K562 (cell line): ENCODE results near the gene C19orf47. TPM values are rescaled to one million over a fixed set of nuclear protein-coding genes. Genes with fewer than 3 reads are reported as not detected.

Experiments used
- ARID2 ChIP-seq: fragments of 450-650 bp; IDR thresholded peaks from 2 replicates; pipeline ENCODE4 v1.6.1; 2017; ENCODE audit warnings: antibody characterized with exemption, mild to moderate bottlenecking
- BRF1 ChIP-seq: IDR thresholded peaks from 3 replicates; pipeline ENCODE4 v1.6.1; 2011; ENCODE audit warnings: borderline replicate concordance, mild to moderate bottlenecking; ENCODE audit not compliant: insufficient read length; ENCODE audit errors: extremely low read depth
- CC2D1A ChIP-seq: fragments of 450-650 bp; IDR thresholded peaks from 2 replicates; pipeline ENCODE4 v1.6.1; 2017; ENCODE audit warnings: mild to moderate bottlenecking
- EP300 ChIP-seq: IDR thresholded peaks from 2 replicates; pipeline ENCODE4 v1.6.1; 2012; ENCODE audit warnings: low read length, improper control_type of control experiment
- EP400 ChIP-seq: fragments of 450-650 bp; IDR thresholded peaks from 2 replicates; pipeline ENCODE4 v1.6.1; 2017; ENCODE audit warnings: antibody characterized with exemption, mild to moderate bottlenecking, moderate library complexity
- FOXA3 ChIP-seq, 2 experiments: fragments of 450-650 bp in 1 of 2; sonication (generic) in 1 of 2; formaldehyde crosslinking; IDR thresholded peaks in 1 of 2; conservative IDR thresholded peaks in 1 of 2; 2 replicates each; pipeline versions ENCODE4 v1.4.0 to v1.8.0; 2020 to 2022; ENCODE audit warnings: mild to moderate bottlenecking in 2 of 2, missing genetic modification reagents in 1 of 2
- FOXK2 ChIP-seq, 2 experiments: fragments of 450-650 bp; IDR thresholded peaks in 1 of 2; conservative IDR thresholded peaks in 1 of 2; 2 replicates each; pipeline ENCODE4 v1.6.1; 2016; ENCODE audit warnings: low read depth in 2 of 2, mild to moderate bottlenecking in 1 of 2
- MXI1 ChIP-seq: IDR thresholded peaks from 2 replicates; pipeline ENCODE4 v1.6.1; 2011; ENCODE audit warnings: low read depth, mild to moderate bottlenecking, improper control_type of control experiment, low read length
- NBN ChIP-seq: fragments of 450-650 bp; IDR thresholded peaks from 2 replicates; pipeline ENCODE4 v1.6.1; 2016; ENCODE audit warnings: low read depth, mild to moderate bottlenecking
- PHF20 ChIP-seq: fragments of 450-650 bp; IDR thresholded peaks from 2 replicates; pipeline ENCODE4 v1.6.1; 2018; ENCODE audit not compliant: partially characterized antibody
- POLR2AphosphoS5 ChIP-seq: IDR thresholded peaks from 2 replicates; pipeline ENCODE4 v1.6.1; 2011; ENCODE audit warnings: mild to moderate bottlenecking, low read depth, low read length, moderate library complexity; ENCODE audit not compliant: control insufficient read depth, insufficient read depth
- RCOR1 ChIP-seq, 2 experiments: IDR thresholded peaks; 2 replicates each; pipeline ENCODE4 v1.6.1; 2012; ENCODE audit warnings: low read depth in 2 of 2, low read length in 2 of 2, borderline replicate concordance in 1 of 2, improper control_type of control experiment in 1 of 2
- TCF7 ChIP-seq: sonication (generic); IDR thresholded peaks from 2 replicates; pipeline ENCODE4 v1.6.1; 2016; ENCODE audit warnings: antibody characterized with exemption, borderline replicate concordance
- ZBTB7A ChIP-seq: IDR thresholded peaks from 2 replicates; pipeline ENCODE4 v1.6.1; 2011; ENCODE audit warnings: low read depth, mild to moderate bottlenecking, low read length, moderate library complexity, borderline replicate concordance; ENCODE audit not compliant: control insufficient read depth
- ZFX ChIP-seq: sonication (generic); formaldehyde crosslinking; IDR thresholded peaks from 2 replicates; pipeline ENCODE4 v1.8.0; 2022; ENCODE audit warnings: mild to moderate bottlenecking, missing genetic modification reagents, moderate library complexity
- ZNF121 ChIP-seq: sonication (generic); formaldehyde crosslinking; conservative IDR thresholded peaks from 2 replicates; pipeline ENCODE4 v1.8.0; 2022; ENCODE audit warnings: missing genetic modification reagents
- polyA plus RNA-seq, 8 experiments: library from polyadenylated mRNA; depleted of rRNA in 4 of 8; stranded (reverse) in 5 of 8; unstranded in 3 of 8; fragments of >200 nt; fragmentation: Nextera tagmentation in 2 of 8; fragmentation: Illumina TruSeq in 1 of 8; extraction: Ambion mirVana in 2 of 8; extraction: Trizol in 1 of 8; gene quantifications; 2 replicates each; pipeline versions ENCODE4 v1.2.1 to v1.2.3, GENCODE V29; 2011 to 2014; ENCODE audit warnings: inconsistent platforms in 1 of 8, missing spikeins in 1 of 8
- total RNA-seq, 7 experiments: library from RNA; depleted of rRNA in 6 of 7; stranded (reverse); fragments of >200 nt in 6 of 7; fragmentation: Illumina TruSeq in 2 of 7; extraction: Trizol in 2 of 7; gene quantifications; 2 replicates each; pipeline versions ENCODE4 v1.2.1 to v1.2.3, GENCODE V29; 2011 to 2021; ENCODE audit warnings: low replicate concordance in 1 of 7
- TF ChIP-seq, protein P1 (sequence below): fragments of 450-650 bp; IDR thresholded peaks from 2 replicates; pipeline ENCODE4 v1.6.1; 2016; ENCODE audit warnings: antibody characterized with exemption
- TF ChIP-seq, protein P2 (sequence below), 3 experiments: fragments of 200-800 bp in 1 of 3; sonication (Bioruptor generic) in 1 of 3; sonication (generic) in 1 of 3; formaldehyde crosslinking in 1 of 3; IDR thresholded peaks; 2 replicates each; pipeline versions ENCODE4 v1.6.1 to v1.8.0; 2016 to 2022; ENCODE audit warnings: mild to moderate bottlenecking in 2 of 3, missing compliant biosample characterization in 2 of 3, missing genetic modification characterization in 2 of 3, missing genetic modification reagents in 1 of 3
- TF ChIP-seq, protein P3 (sequence below): sonication (generic); formaldehyde crosslinking; IDR thresholded peaks from 2 replicates; pipeline ENCODE4 v1.8.1; 2023; ENCODE audit warnings: mild to moderate bottlenecking, missing genetic modification reagents
- TF ChIP-seq, protein P4 (sequence below), 2 experiments: fragments of 200-800 bp in 1 of 2; sonication (Bioruptor generic) in 1 of 2; sonication (generic) in 1 of 2; formaldehyde crosslinking in 1 of 2; IDR thresholded peaks in 1 of 2; conservative IDR thresholded peaks in 1 of 2; 2 replicates each; pipeline versions ENCODE4 v1.5.0 to v1.6.1; 2016 to 2020; ENCODE audit warnings: missing compliant biosample characterization in 1 of 2, missing genetic modification characterization in 1 of 2, missing genetic modification reagents in 1 of 2

C19orf47 gene
- total and polyA plus RNA-seq, 9 of the 15 experiments (the other 6 are each of a cell fraction or from before 2014, with no cell fraction given), result 0.08 to 26.1 (median 14.7) TPM

DNA sequence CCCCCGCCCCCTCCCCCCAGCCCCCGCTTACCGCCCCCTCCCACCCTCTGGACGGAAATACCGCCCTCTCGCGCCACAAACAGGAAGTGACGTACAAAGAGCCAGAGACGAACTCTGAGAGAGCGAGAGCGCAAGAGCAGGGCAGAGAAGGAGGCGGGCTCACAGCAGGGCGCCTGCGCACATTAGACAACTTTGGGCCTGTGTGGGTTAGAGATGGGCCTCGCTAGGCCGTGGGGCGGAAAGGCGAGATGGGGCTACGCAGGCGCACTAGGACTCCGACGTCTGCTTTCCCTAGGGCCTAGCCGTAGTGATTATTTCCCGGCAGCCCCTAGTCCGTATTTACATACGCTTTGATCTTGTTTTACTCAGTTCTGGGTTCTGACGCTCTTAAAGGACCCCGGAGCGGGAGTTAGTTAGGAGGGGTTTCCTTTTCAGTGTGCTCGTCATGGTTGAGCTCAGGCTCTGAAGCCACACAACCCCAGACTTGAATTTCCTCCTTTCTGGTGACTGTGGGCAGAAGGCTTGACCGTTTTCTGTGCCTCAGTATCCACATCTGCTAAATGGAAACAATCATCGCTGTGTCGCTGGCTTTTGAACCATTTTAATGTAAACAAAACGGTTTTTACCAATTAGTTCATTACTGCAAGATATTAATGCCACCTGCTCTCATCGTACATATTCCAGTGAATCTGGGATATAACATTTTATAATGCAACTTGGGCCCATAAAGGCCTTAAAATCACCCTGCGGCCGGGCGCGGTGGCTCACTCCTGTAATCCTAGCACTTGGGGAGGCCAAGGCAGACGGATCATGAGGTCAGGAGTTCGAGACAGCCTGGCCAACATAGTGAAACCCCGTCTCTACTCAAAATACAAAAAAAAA, 62.6 kb downstream of the C19orf47 start (continued):
- TF ChIP-seq ZNF121 (CRISPR knock-in tag) (no peak), FOXK2 (conservative IDR thresholded peaks at IDR 0.05 in 1 of 2, IDR thresholded peaks at IDR 0.05 in 1 of 2; ENCODE audit: low read depth in 2 of 2) (peak; percentile 90 to 98), EP300 (peak; percentile 42; the same call in 1 of the 2 replicates), TCF7 (peak; percentile 92), POLR2AphosphoS5 (peak; percentile 34; the same call in 1 of the 2 replicates), CC2D1A (0 out of 2 replicates have a peak, but pooled peaks have one; percentile 11), EP400 (no peak; the same call in 1 of the 2 replicates), ZBTB7A (no peak), PHF20 (peak; percentile 54), ZFX (CRISPR knock-in tag) (peak; percentile 97), BRF1 (no peak), NBN (peak; percentile 45; the same call in 1 of the 2 replicates), RCOR1 (IDR thresholded peaks at IDR 0.05; ENCODE audit: borderline replicate concordance in 1 of 2, low read depth in 2 of 2, low read length in 2 of 2) (peak in 1 of 2 experiments; percentile 91; a peak in 2 of 4 replicates), MXI1 (0 out of 2 replicates have a peak, but pooled peaks have one; percentile 48), FOXA3 (CRISPR knock-in tag; conservative IDR thresholded peaks at IDR 0.05 in 1 of 2, IDR thresholded peaks at IDR 0.05 in 1 of 2) (peak; percentile 54 to 94), ARID2 (no peak)
- TF ChIP-seq, protein P1, sequence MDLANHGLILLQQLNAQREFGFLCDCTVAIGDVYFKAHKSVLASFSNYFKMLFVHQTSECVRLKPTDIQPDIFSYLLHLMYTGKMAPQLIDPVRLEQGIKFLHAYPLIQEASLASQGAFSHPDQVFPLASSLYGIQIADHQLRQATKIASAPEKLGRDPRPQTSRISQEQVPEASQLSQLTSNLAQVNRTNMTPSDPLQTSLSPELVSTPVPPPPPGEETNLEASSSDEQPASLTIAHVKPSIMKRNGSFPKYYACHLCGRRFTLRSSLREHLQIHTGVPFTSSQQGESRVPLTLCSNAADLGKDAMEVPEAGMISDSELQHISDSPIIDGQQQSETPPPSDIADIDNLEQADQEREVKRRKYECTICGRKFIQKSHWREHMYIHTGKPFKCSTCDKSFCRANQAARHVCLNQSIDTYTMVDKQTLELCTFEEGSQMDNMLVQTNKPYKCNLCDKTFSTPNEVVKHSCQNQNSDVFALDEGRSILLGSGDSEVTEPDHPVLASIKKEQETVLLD, result peak; percentile 92
- TF ChIP-seq, protein P2, sequence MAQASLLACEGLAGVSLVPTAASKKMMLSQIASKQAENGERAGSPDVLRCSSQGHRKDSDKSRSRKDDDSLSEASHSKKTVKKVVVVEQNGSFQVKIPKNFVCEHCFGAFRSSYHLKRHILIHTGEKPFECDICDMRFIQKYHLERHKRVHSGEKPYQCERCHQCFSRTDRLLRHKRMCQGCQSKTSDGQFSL (CRISPR knock-in tag; IDR thresholded peaks at IDR 0.05), result no peak
- TF ChIP-seq, protein P2 (tag; IDR thresholded peaks at IDR 0.05), result 0 out of 4 replicates have a peak, but pooled peaks of 1 of the 2 experiments have one; percentile 75
- TF ChIP-seq, protein P3, sequence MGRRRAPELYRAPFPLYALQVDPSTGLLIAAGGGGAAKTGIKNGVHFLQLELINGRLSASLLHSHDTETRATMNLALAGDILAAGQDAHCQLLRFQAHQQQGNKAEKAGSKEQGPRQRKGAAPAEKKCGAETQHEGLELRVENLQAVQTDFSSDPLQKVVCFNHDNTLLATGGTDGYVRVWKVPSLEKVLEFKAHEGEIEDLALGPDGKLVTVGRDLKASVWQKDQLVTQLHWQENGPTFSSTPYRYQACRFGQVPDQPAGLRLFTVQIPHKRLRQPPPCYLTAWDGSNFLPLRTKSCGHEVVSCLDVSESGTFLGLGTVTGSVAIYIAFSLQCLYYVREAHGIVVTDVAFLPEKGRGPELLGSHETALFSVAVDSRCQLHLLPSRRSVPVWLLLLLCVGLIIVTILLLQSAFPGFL (CRISPR knock-in tag), result 0 out of 2 replicates have a peak, but pooled peaks have one; percentile 76
- TF ChIP-seq, protein P4, sequence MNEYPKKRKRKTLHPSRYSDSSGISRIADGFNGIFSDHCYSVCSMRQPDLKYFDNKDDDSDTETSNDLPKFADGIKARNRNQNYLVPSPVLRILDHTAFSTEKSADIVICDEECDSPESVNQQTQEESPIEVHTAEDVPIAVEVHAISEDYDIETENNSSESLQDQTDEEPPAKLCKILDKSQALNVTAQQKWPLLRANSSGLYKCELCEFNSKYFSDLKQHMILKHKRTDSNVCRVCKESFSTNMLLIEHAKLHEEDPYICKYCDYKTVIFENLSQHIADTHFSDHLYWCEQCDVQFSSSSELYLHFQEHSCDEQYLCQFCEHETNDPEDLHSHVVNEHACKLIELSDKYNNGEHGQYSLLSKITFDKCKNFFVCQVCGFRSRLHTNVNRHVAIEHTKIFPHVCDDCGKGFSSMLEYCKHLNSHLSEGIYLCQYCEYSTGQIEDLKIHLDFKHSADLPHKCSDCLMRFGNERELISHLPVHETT (CRISPR knock-in tag; conservative IDR thresholded peaks at IDR 0.05 in 1 of 2, IDR thresholded peaks at IDR 0.05 in 1 of 2), result peak in 1 of 2 experiments; percentile 29; a peak in 2 of 4 replicates
